Measurements from ENCODE around the gene JPT2.

GRCh38 chr16:1688807-1689560, 10.9 kb downstream of the JPT2 start:
- TF ChIP-seq POU2F2 (IDR thresholded peaks at IDR 0.05; ENCODE audit: low read depth, low read length) = no peak
- TF ChIP-seq POLR2A (IDR thresholded peaks at IDR 0.05; ENCODE audit: low read depth, low read length) = no peak
- TF ChIP-seq POLR2AphosphoS5 (IDR thresholded peaks at IDR 0.05; ENCODE audit: low read depth, low read length) = no peak
- TF ChIP-seq TAF1 (IDR thresholded peaks at IDR 0.05; ENCODE audit: low read depth, low read length) = no peak
- no peak for TF ChIP-seq SPI1 (IDR thresholded peaks at IDR 0.05; ENCODE audit: low read depth, low read length)
